Liver (tissue), 9 donors: ENCODE data around the gene PGR. TPM values are rescaled to one million over a fixed set of nuclear protein-coding genes. Genes with fewer than 3 reads are reported as not detected.

ENCODE experiments used
- DNase-seq: peaks from one replicate; pipeline ENCODE4 v3.0.0-alpha.2; 2017; ENCODE audit warnings: low spot score
- H3K27ac ChIP-seq, 2 donors: one replicate each; pipeline ENCODE4 v1.7.0; 2013; ENCODE audit warnings: inconsistent platforms in 2 of 2, low read length in 2 of 2, control low read depth in 1 of 2, low read depth in 1 of 2, mild to moderate bottlenecking in 1 of 2
- H3K27me3 ChIP-seq, 4 donors: one replicate each; pipeline versions ENCODE4 v1.6.1 to v1.7.0; 2013; ENCODE audit warnings: low read length in 3 of 4, inconsistent platforms in 1 of 4, mild to moderate bottlenecking in 1 of 4, moderate library complexity in 1 of 4; ENCODE audit not compliant: control insufficient read depth in 4 of 4, insufficient read depth in 4 of 4
- H3K36me3 ChIP-seq, 4 donors: one replicate each; pipeline versions ENCODE4 v1.6.1 to v1.7.0; 2013; ENCODE audit warnings: low read length in 3 of 4, mild to moderate bottlenecking in 3 of 4, low read depth in 1 of 4, moderate library complexity in 1 of 4; ENCODE audit not compliant: control insufficient read depth in 4 of 4, insufficient read depth in 3 of 4
- H3K4me1 ChIP-seq, 4 donors: one replicate each; pipeline versions ENCODE4 v1.6.1 to v1.7.0; 2013; ENCODE audit warnings: low read length in 3 of 4, mild to moderate bottlenecking in 3 of 4, moderate library complexity in 1 of 4; ENCODE audit not compliant: control insufficient read depth in 4 of 4, insufficient read depth in 4 of 4
- H3K4me3 ChIP-seq, 3 donors: one replicate each; pipeline versions ENCODE4 v1.6.1 to v1.7.0; 2013; ENCODE audit warnings: low read length in 3 of 3, control low read depth in 1 of 3, low read depth in 1 of 3, mild to moderate bottlenecking in 1 of 3
- H3K9ac ChIP-seq, 2 donors: one replicate each; pipeline ENCODE4 v1.7.0; 2013; ENCODE audit warnings: low read length in 2 of 2, mild to moderate bottlenecking in 2 of 2, moderate library complexity in 2 of 2, control low read depth in 1 of 2, low read depth in 1 of 2
- H3K9me3 ChIP-seq, 4 donors: one replicate each; pipeline versions ENCODE4 v1.6.1 to v1.7.0; 2013; ENCODE audit warnings: low read length in 3 of 4; ENCODE audit not compliant: control insufficient read depth in 4 of 4
- FOXA2 ChIP-seq: IDR thresholded peaks from 2 replicates; pipeline ENCODE4 v1.6.1; 2016; ENCODE audit warnings: antibody characterized with exemption
- GABPA ChIP-seq, 2 donors: IDR thresholded peaks in 1 of 2; conservative IDR thresholded peaks in 1 of 2; 2 replicates each; pipeline ENCODE4 v1.6.1; 2016; ENCODE audit warnings: antibody characterized with exemption in 2 of 2, mild to moderate bottlenecking in 1 of 2, moderate library complexity in 1 of 2
- HNF4G ChIP-seq: IDR thresholded peaks from 2 replicates; pipeline ENCODE4 v1.6.1; 2016; ENCODE audit warnings: antibody characterized with exemption
- JUND ChIP-seq, 2 donors: IDR thresholded peaks; 2 replicates each; pipeline ENCODE4 v1.6.1; 2016; ENCODE audit warnings: antibody characterized with exemption in 2 of 2
- RXRA ChIP-seq, 2 donors: IDR thresholded peaks; 2 replicates each; pipeline ENCODE4 v1.6.1; 2017 to 2018; ENCODE audit warnings: antibody characterized with exemption in 2 of 2, mild to moderate bottlenecking in 1 of 2
- SP1 ChIP-seq: IDR thresholded peaks from 2 replicates; pipeline ENCODE4 v1.6.1; 2018; ENCODE audit warnings: antibody characterized with exemption, mild to moderate bottlenecking
- TAF1 ChIP-seq: conservative IDR thresholded peaks from 2 replicates; pipeline ENCODE4 v1.6.1; 2016; ENCODE audit warnings: antibody characterized with exemption, mild to moderate bottlenecking
- YY1 ChIP-seq: IDR thresholded peaks from 2 replicates; pipeline ENCODE4 v1.6.1; 2016; ENCODE audit warnings: antibody characterized with exemption, mild to moderate bottlenecking
- ZBTB33 ChIP-seq: IDR thresholded peaks from 2 replicates; pipeline ENCODE4 v1.6.1; 2016; ENCODE audit warnings: antibody characterized with exemption
- WGBS: extraction: QIAGEN DNeasy Blood & Tissue Kit; methylation state at CpG from one replicate; pipeline ENCODE4 v1.1.7; 2013; 5-methylcytosine and 5-hydroxymethylcytosine counted together
- polyA plus RNA-seq, 2 donors: library from polyadenylated mRNA; stranded (reverse) in 1 of 2; unstranded in 1 of 2; fragments of 200-250 nt in 1 of 2; fragments of >200 nt in 1 of 2; fragmentation: Nextera tagmentation in 1 of 2; extraction: Ambion mirVana in 1 of 2; gene quantifications; one replicate each; pipeline versions ENCODE4 v1.2.1 to v1.2.3, GENCODE V29; 2013 to 2015
- total RNA-seq, 2 donors: library from RNA; depleted of rRNA; stranded (reverse); fragments of >200 nt; gene quantifications; one replicate each; pipeline ENCODE4 v1.2.3, GENCODE V29; 2014
- TF ChIP-seq, protein P1 (sequence below): IDR thresholded peaks from 2 replicates; pipeline ENCODE4 v1.6.1; 2016; ENCODE audit warnings: antibody characterized with exemption, mild to moderate bottlenecking
- TF ChIP-seq, protein P2 (sequence below): IDR thresholded peaks from 2 replicates; pipeline ENCODE4 v1.6.1; 2016; ENCODE audit warnings: antibody characterized with exemption
- donor health status: healthy.
- donor health status: healthy.
- donor health status: healthy.
- donor health status: healthy.
- donor health status: healthy.

Gene PGR
- total and polyA plus RNA-seq, 4 donors, result 0.04 to 0.17 (median 0.16) TPM; not detected in 1

DNA sequence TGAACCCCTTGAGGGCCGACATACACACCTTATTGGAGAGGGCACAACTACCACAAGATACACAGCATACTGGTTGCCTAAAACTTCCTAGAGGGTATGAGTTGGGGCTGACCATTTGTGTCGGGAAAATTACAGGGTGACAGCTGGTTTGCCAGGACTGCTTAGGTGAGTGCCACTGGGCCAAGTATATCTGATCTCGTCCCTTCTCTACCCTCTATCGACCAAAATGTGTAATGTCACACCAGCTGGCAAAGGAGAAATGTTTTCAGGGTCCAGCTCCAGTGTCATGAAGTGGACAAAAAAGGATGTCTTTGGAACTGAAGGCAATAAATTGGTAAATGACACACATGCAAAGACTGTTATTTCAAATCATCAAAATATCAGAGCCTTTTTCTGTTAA, 126.1 kb downstream of the PGR start:
- H3K27ac ChIP-seq, result no peak overlapping the region
- H3K36me3 ChIP-seq, result no peaks in the 10 kb centered on the region
- H3K9me3 ChIP-seq, result peaks cover 0 to 1% (median 0%) of the 10 kb centered on the region in 4 donors
- no peak overlapping the region for H3K4me3 ChIP-seq
- no peaks in the 10 kb centered on the region for H3K4me1 ChIP-seq
- no peak for TF ChIP-seq RXRA (IDR thresholded peaks at IDR 0.05)
- TF ChIP-seq, protein P1, sequence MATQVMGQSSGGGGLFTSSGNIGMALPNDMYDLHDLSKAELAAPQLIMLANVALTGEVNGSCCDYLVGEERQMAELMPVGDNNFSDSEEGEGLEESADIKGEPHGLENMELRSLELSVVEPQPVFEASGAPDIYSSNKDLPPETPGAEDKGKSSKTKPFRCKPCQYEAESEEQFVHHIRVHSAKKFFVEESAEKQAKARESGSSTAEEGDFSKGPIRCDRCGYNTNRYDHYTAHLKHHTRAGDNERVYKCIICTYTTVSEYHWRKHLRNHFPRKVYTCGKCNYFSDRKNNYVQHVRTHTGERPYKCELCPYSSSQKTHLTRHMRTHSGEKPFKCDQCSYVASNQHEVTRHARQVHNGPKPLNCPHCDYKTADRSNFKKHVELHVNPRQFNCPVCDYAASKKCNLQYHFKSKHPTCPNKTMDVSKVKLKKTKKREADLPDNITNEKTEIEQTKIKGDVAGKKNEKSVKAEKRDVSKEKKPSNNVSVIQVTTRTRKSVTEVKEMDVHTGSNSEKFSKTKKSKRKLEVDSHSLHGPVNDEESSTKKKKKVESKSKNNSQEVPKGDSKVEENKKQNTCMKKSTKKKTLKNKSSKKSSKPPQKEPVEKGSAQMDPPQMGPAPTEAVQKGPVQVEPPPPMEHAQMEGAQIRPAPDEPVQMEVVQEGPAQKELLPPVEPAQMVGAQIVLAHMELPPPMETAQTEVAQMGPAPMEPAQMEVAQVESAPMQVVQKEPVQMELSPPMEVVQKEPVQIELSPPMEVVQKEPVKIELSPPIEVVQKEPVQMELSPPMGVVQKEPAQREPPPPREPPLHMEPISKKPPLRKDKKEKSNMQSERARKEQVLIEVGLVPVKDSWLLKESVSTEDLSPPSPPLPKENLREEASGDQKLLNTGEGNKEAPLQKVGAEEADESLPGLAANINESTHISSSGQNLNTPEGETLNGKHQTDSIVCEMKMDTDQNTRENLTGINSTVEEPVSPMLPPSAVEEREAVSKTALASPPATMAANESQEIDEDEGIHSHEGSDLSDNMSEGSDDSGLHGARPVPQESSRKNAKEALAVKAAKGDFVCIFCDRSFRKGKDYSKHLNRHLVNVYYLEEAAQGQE, result no peak
- TF ChIP-seq TAF1, result no peak
- no peak overlapping the region for H3K9ac ChIP-seq
- WGBS, result 78% methylated on average over 4 of the region's 4 CpGs
- H3K27me3 ChIP-seq, result peaks cover 0 to 2% (median 0%) of the 10 kb centered on the region in 4 donors
- no peak for DNase-seq

DNA sequence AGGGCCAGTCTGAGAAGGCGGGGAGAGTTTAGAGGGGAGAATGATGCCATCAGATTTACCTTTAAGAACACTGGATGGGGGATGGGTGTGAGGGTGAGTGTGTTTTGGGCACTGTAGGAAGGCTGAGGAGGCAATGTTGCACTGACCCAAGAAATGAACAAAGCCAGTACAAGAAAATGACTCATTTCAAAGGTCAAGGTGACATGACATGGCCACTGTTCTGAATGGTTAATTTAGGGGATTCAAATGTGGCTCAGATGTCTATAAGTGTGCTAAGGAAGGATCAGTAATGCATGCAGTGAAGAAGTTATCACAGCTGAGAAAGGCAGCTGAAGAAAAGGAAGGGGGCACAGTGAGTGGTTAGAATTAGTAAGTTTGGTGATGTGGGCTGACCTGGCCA, 129.9 kb downstream of the PGR start:
- no peak overlapping the region for H3K9ac ChIP-seq
- TF ChIP-seq YY1, result no peak
- TF ChIP-seq, protein P2, sequence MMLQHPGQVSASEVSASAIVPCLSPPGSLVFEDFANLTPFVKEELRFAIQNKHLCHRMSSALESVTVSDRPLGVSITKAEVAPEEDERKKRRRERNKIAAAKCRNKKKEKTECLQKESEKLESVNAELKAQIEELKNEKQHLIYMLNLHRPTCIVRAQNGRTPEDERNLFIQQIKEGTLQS, result no peak
- no peak for TF ChIP-seq JUND (IDR thresholded peaks at IDR 0.05)
- no peaks in the 10 kb centered on the region for H3K36me3 ChIP-seq
- no peak overlapping the region for H3K27ac ChIP-seq
- 87% methylated on average over 1 of the region's 1 CpG for WGBS
- no peaks in the 10 kb centered on the region for H3K9me3 ChIP-seq
- H3K27me3 ChIP-seq, result peaks cover 0 to 2% (median 0%) of the 10 kb centered on the region in 4 donors
- no peak for DNase-seq
- H3K4me1 ChIP-seq, result no peaks in the 10 kb centered on the region
- no peak overlapping the region for H3K4me3 ChIP-seq

- Histone ChIP-seq H3K4me1 (peaks cover 0 to 1% (median 0%) of the 10 kb centered on the region in 4 donors), H3K9ac (no peak overlapping the region), H3K9me3 (no peaks in the 10 kb centered on the region), H3K27me3 (no peaks in the 10 kb centered on the region), H3K36me3 (peaks cover 0 to 2% (median 0%) of the 10 kb centered on the region in 4 donors), H3K27ac (no peak overlapping the region), H3K4me3 (no peak overlapping the region)
- DNase-seq, result no peak
- WGBS, result 97% methylated on average over 2 of the region's 2 CpGs
- TF ChIP-seq GABPA (IDR thresholded peaks at IDR 0.05 in 1 of 2, conservative IDR thresholded peaks at IDR 0.05 in 1 of 2), result no peak
These were observed 134.6 kb downstream of the PGR start for GRCh38 chr11:100994966-100995365.

DNA sequence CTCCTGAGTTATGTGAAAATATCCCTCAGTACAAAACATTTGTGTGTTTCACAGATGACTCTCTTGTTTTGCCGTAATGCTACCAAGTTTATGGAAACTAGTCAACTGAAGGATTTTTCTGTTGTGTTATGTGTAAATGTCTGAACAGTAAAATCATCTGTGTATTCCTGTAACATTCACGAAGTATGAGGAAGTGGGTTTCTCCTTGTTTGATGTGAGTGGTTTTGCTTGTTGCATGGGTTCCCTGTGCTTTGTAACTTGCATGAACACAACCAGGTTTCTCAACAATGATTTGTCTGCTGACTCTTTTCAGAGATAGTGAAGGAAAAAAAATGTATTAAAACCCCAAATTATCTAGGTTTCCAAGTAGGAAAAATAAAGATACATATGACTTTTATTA, 138.1 kb downstream of the PGR start:
- no peak for DNase-seq
- Histone ChIP-seq H3K4me1 (peaks cover 0 to 1% (median 0%) of the 10 kb centered on the region in 4 donors), H3K9ac (no peak overlapping the region), H3K27me3 (no peaks in the 10 kb centered on the region), H3K27ac (no peak overlapping the region), H3K9me3 (no peaks in the 10 kb centered on the region), H3K36me3 (peaks cover 0 to 4% (median 0%) of the 10 kb centered on the region in 4 donors), H3K4me3 (no peak overlapping the region)
- TF ChIP-seq YY1 (no peak), GABPA (IDR thresholded peaks at IDR 0.05 in 1 of 2, conservative IDR thresholded peaks at IDR 0.05 in 1 of 2) (no peak), HNF4G (no peak), SP1 (no peak), TAF1 (no peak), ZBTB33 (no peak), FOXA2 (no peak)
- TF ChIP-seq, protein P1, result no peak
- 77% methylated on average over 2 of the region's 2 CpGs for WGBS
